IgD-negative memory B cell (primary cell): Measurements from ENCODE around the gene FBXL15. TPM values are rescaled to one million over a fixed set of nuclear protein-coding genes. Genes with fewer than 3 reads are reported as not detected.

Experiments
- H3K27ac Mint-ChIP-seq, 3 donors: one replicate each; pipeline ENCODE4 v1.8.0; 2020 to 2022; ENCODE audit warnings: mild to moderate bottlenecking in 3 of 3, mixed read lengths in 3 of 3, moderate library complexity in 1 of 3
- H3K27me3 Mint-ChIP-seq: one replicate; pipeline ENCODE4 v1.8.0; 2021; ENCODE audit warnings: mixed read lengths
- H3K36me3 Mint-ChIP-seq: one replicate; pipeline ENCODE4 v1.8.0; 2020; ENCODE audit warnings: mild to moderate bottlenecking, mixed read lengths
- H3K4me1 Mint-ChIP-seq, 3 donors: one replicate each; pipeline ENCODE4 v1.8.0; 2020 to 2022; ENCODE audit warnings: mixed read lengths in 3 of 3, mild to moderate bottlenecking in 1 of 3
- H3K4me3 Mint-ChIP-seq, 4 donors: one replicate each; pipeline ENCODE4 v1.8.0; 2020 to 2022; ENCODE audit warnings: mild to moderate bottlenecking in 4 of 4, mixed read lengths in 4 of 4, moderate library complexity in 3 of 4
- H3K9me3 Mint-ChIP-seq, 3 donors: one replicate each; pipeline ENCODE4 v1.8.0; 2020 to 2021; ENCODE audit warnings: mixed read lengths in 3 of 3, mild to moderate bottlenecking in 1 of 3
- polyA plus RNA-seq: library from polyadenylated mRNA; unstranded; fragments of 300-500 nt; fragmentation: Illumina TruSeq; gene quantifications from one replicate; pipeline ENCODE4 v1.2.3, GENCODE V29; 2021

FBXL15 gene
- polyA plus RNA-seq, 1 donor from 2014 or later, result 40.5 TPM

DNA sequence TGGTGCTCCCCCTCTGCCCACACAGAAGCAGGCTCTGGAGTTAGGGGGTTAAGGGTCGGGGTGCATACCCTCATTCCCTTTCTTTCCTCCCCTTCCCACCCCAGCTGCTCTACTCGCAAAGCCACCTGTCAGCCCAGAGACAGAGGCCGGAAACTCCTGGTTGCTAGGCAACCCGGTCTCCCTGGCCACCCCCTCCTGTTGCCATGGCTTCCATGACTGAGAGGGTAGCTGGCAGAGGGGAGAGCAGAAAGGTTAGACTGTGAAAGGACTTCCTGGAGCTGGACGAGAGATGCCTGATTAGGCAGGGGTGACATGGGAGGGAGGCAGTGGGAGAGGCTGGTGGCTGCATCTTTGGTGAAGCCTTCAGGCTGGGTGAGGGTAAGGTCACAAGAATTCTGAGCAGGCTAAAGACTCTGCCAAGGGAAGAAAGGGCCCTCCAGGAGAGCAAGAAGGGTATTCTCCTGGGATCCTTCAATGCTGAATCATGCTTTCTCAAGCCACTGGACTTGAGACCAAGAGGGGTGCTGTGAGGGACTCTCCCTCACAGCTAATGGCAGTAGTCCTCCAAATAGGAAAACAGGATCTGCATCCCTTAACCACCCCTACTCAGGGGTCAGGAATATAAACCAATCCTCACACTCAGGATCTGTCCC lies 7.5 kb upstream of the FBXL15 start:
- peak overlapping the region in 1 of 3 donors; percentile 72 for H3K27ac Mint-ChIP-seq
- peak overlapping the region in 1 of 4 donors; percentile 52 for H3K4me3 Mint-ChIP-seq
- no peaks in the 10 kb centered on the region for H3K9me3 Mint-ChIP-seq
- peaks cover 7 to 23% (median 18%) of the 10 kb centered on the region in 3 donors for H3K4me1 Mint-ChIP-seq
- H3K36me3 Mint-ChIP-seq, result peaks cover 5% of the 10 kb centered on the region
- peaks cover 50% of the 10 kb centered on the region for H3K27me3 Mint-ChIP-seq

DNA sequence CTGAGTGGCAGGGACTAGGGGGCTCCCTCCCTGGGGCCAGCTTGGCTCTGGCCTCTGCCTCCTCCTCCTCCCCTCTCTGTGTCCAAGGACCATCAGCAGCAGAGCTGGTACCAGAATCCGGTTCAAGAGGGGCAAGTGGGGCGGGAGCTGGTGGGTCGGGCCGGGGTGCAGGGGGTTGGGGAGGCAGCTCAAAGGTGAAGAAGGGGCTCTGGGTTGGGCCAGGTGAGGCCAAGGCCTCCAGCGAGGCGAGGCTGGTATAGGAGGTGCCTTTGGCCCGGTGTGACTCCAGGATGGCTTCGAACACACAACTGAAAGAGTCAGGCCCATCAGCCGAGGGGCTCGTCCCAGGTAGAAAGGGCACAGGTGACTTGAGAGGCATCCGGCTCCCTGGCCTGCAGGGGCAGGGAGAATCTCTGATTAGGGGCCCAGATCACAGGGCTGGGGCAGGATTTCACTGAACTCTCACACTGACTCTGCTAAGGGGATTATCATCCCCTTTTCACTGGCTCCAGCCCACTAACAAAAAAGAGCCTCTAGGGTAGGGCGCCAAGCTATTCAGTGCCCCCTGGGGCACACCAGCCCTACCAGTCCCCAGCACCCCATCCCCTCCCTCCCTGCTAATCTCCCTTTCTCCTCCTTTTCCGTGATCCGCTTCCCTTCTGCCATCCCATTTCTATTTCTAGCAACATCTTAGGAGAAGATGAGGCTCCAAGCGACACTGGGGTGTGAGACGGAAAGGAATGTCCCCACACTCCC lies 6.7 kb upstream of the FBXL15 start:
- Mint-ChIP-seq H3K27ac (peak overlapping the region in 1 of 3 donors; percentile 49), H3K9me3 (no peaks in the 10 kb centered on the region), H3K4me3 (peak overlapping the region in 1 of 4 donors; percentile 22), H3K36me3 (peaks cover 5% of the 10 kb centered on the region), H3K27me3 (peaks cover 50% of the 10 kb centered on the region), H3K4me1 (peaks cover 7 to 20% (median 14%) of the 10 kb centered on the region in 3 donors)

DNA sequence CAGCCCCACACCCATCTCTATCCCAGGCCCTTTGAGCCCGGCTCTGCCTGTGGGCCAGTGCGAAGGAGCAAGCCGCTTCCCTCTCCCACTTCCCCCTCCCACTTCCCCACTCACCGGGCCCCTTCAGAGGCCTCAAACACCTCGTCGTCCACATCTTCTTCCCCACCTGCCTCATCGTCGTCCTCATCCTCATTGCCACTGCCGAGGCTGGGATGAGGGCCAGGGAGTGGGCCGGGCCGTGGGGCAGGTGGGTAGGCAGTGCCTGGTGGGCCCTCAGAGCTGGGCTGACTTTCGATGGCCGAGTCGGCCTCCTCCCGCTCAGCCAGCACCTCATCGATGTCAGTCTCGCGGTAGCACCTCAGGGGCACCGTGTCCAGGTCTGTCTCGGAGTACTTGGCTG lies 5.9 kb upstream of the FBXL15 start:
- H3K4me1 Mint-ChIP-seq, result peaks cover 4 to 17% (median 13%) of the 10 kb centered on the region in 3 donors
- H3K27me3 Mint-ChIP-seq, result peaks cover 47% of the 10 kb centered on the region
- peaks cover 5% of the 10 kb centered on the region for H3K36me3 Mint-ChIP-seq
- no peak overlapping the region for H3K27ac Mint-ChIP-seq
- no peaks in the 10 kb centered on the region for H3K9me3 Mint-ChIP-seq
- peak overlapping the region in 1 of 4 donors; percentile 22 for H3K4me3 Mint-ChIP-seq

DNA sequence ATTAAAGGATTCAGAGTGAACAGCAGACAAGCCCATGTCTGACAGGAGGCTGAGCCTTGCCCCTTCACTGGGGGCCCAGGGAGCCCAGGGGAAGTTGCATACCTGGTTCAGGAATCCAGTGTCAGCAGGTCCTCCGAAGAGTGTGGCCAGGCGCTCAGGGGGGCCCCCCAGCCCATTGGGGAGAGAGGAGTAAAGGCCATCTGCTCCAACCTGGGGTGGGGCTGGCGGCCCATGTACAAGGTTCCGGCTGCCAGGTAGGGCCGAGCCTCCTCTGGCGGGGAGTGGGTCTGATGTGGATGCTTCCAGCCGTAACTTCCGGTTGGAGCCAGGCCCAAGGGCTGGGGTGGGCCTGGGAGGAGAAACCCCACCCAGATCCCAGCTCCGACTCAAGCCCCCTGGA lies 4.4 kb upstream of the FBXL15 start:
- peak overlapping the region in 1 of 4 donors; percentile 41 for H3K4me3 Mint-ChIP-seq
- peak overlapping the region in 1 of 3 donors; percentile 84 for H3K27ac Mint-ChIP-seq
- H3K27me3 Mint-ChIP-seq, result peaks cover 41% of the 10 kb centered on the region
- no peaks in the 10 kb centered on the region for H3K9me3 Mint-ChIP-seq
- H3K4me1 Mint-ChIP-seq, result peaks cover 10 to 18% (median 13%) of the 10 kb centered on the region in 3 donors
- H3K36me3 Mint-ChIP-seq, result peaks cover 2% of the 10 kb centered on the region

DNA sequence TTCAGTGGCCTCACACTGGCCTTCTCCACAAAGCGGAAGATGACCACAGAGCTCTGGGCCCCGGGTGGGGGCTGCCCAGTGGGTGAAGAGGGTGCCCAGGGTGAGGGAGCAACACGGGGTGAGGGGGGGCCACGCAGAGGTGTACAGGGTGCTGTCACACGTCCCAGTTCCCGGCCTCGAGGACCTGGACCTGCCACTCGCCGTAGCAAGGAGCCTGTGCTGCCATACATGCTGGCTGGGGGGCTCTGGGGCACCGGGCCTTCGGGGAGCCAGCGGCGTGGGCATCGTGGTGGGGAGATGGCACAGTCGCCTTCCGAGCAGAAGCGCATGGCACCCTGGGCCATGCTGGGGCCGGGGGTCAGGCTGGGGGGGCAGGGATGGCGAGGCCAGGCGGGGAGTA lies 3.9 kb upstream of the FBXL15 start:
- H3K4me1 Mint-ChIP-seq, result peaks cover 10 to 17% (median 12%) of the 10 kb centered on the region in 3 donors
- no peak overlapping the region for H3K27ac Mint-ChIP-seq
- H3K36me3 Mint-ChIP-seq, result peaks cover 2% of the 10 kb centered on the region
- peaks cover 38% of the 10 kb centered on the region for H3K27me3 Mint-ChIP-seq
- H3K4me3 Mint-ChIP-seq, result no peak overlapping the region
- no peaks in the 10 kb centered on the region for H3K9me3 Mint-ChIP-seq

DNA sequence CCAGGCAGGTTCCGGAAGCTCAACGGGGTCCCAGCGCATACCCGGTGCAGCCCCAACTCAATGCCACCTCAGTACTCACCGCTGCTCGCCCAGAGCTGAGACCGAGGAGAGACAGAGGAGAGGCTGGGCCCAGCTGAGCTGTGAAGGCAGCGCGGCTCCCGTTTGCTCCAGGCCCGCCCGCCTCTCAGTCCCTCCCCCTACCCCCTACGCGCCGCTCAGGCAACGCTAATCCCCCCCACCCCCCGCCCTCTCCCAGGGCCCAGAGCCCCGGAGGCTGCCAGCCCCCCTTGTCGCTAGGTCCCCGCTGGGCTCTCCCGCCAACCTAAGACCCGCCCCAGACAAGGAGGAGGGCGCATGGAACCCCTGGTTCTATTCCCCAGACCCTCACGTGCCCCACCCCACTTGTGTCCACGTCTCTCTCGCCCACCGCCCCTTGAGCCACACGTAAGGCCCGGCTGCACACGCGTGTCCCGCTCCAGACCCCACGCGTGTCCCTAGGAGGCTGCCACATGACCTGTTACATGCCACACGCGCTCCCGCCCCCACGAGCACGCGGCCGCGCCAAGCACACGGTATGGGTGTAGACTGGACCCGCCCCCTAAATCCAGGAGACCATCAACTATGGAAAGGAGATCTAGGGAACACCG lies 1.9 kb upstream of the FBXL15 start, which contains the start of gene PSD:
Gene PSD (minus strand): TSS at position 164 of the 647 bp plus-strand sequence. CDS start 1,747 bp downstream, outside the sequence.
- Mint-ChIP-seq H3K4me3 (peak within 1 kb of the TSS; percentile 48 to 99 (median 82)), H3K27me3 (peaks cover 27% of the 10 kb centered on the region), H3K9me3 (no peaks in the 10 kb centered on the region), H3K27ac (peak within 1 kb of the TSS in 2 of 3 donors; percentile 83 to 95), H3K4me1 (peaks cover 10 to 20% (median 12%) of the 10 kb centered on the region in 3 donors), H3K36me3 (peaks cover 2% of the 10 kb centered on the region)

DNA sequence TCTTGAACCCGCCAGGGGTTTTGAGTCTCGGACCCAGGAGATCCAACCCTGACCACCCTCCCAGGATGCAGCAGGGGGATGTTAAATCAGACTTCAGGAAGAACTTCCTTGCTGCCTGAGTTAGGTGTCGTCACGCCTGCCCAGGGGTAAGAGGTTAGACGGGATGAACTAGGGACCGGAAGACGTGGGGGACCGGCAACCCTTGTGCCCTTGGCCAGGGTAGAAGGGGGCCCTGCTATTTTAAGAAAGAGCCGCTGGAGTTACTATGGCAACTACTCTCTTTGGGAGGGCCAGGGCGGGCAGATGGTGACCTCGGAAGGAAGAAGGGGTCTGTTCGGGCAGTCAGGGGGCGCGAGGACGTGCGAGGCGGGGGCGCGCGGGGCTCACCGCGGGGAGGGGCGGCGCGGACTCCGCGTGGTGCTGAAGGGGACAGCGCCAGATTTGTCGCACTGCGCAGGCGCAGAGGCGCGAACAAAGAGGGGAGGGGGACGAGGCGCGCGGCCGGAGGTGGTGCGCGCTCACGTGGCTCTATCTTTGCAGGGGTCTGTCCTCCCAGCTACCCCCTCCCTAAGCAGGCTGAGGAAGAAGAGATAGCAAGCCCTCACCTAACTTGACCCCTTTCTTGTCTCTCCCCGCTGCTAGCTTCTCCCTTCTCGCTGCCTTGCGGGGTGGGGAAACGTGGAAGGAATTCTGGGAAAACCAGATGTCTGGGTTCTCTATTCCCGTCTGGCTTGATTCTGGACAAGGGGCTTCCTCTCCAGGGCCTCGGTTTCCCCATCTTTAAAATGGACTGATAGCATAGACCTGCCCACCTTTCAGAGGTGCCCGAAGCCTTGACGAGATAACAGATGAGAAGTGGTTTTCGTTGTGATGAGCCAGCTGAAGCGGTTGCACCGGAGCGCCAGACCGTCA lies 1.1 kb upstream of the FBXL15 start:
- Mint-ChIP-seq H3K27me3 (peaks cover 24% of the 10 kb centered on the region), H3K36me3 (peaks cover 2% of the 10 kb centered on the region), H3K4me3 (peak overlapping the region; percentile 68 to 99 (median 96)), H3K4me1 (peaks cover 10 to 20% (median 14%) of the 10 kb centered on the region in 3 donors), H3K9me3 (no peaks in the 10 kb centered on the region), H3K27ac (peak overlapping the region in 2 of 3 donors; percentile 83 to 95)

DNA sequence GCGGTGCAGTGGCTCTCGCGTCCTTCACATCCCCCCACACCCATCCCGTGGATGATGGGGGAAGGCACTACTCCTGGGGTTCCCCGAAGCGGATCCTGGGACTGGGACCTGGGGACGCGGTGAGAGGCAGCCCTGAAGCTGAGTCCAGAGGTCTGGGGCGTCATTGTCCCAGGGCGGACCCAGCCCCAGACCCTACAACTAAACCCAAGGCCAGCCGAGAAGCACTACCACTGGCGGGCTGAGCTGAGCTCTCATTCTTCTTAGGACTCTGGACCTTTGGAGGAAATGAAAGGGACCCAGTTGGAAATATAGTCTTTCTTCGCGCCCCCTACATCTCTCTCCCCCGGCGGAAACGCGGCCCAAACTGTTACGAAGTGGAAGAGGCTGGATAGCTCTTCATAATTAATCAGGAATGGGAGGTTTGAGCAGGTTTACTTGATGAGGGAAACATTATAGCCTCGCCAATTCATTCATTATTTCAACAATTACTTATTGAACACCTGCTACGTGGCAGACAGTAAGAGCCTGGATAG lies 389 bp upstream of the FBXL15 start:
- Mint-ChIP-seq H3K4me1 (peaks cover 10 to 20% (median 17%) of the 10 kb centered on the region in 3 donors), H3K27me3 (peaks cover 23% of the 10 kb centered on the region), H3K9me3 (no peaks in the 10 kb centered on the region), H3K36me3 (peaks cover 2% of the 10 kb centered on the region), H3K4me3 (peak overlapping the region; percentile 95 to 100 (median 98)), H3K27ac (peak overlapping the region; percentile 94 to 98 (median 95))

DNA sequence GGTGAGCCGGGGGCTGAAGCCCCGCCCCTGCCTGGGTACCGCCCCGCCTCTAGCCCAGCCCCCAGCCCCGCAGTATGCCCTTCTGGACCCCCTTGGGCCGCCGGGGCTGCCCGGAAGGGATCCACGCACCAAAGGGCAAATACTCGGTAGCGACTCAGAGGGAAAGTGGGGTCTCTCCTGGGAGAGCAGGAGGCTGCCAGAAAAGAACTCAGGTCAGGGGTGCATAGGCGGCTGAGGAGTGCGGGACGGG lies 796 bp downstream of the FBXL15 start:
- Mint-ChIP-seq H3K4me3 (peak overlapping the region; percentile 95 to 100 (median 98)), H3K27ac (peak overlapping the region; percentile 88 to 95 (median 94)), H3K27me3 (peaks cover 21% of the 10 kb centered on the region), H3K4me1 (peaks cover 15 to 20% (median 17%) of the 10 kb centered on the region in 3 donors), H3K9me3 (no peaks in the 10 kb centered on the region), H3K36me3 (no peaks in the 10 kb centered on the region)

DNA sequence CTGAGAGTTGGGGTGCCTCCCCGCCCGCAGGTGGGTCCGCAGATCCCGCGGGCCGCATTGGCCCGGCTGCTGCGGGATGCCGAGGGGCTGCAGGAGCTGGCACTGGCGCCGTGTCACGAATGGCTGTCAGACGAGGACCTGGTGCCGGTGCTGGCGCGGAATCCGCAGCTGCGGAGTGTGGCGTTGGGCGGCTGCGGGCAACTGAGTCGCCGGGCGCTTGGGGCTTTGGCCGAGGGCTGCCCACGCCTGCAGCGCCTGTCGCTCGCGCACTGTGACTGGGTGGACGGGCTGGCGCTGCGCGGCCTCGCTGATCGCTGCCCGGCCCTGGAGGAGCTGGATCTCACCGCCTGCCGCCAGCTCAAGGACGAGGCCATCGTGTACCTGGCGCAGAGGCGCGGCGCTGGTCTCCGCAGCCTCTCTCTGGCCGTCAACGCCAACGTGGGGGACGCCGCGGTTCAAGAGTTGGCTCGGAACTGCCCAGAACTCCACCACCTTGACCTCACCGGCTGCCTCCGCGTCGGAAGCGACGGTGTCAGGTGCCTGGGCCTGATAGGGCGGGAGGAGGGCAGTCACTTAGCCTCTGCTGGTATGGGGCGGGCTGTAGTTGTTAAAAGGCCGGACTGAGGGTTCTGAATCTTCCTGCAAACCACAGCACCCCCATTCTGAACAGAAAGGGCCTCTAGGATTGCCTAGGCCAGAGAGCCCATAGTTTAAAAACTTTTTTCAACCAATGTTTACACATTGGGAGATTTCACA lies 1.3 kb downstream of the FBXL15 start:
- no peaks in the 10 kb centered on the region for H3K36me3 Mint-ChIP-seq
- H3K4me3 Mint-ChIP-seq, result peak overlapping the region; percentile 95 to 100 (median 98)
- no peaks in the 10 kb centered on the region for H3K9me3 Mint-ChIP-seq
- peak overlapping the region; percentile 57 to 95 (median 88) for H3K27ac Mint-ChIP-seq
- H3K27me3 Mint-ChIP-seq, result peaks cover 20% of the 10 kb centered on the region
- peaks cover 15 to 20% (median 18%) of the 10 kb centered on the region in 3 donors for H3K4me1 Mint-ChIP-seq

DNA sequence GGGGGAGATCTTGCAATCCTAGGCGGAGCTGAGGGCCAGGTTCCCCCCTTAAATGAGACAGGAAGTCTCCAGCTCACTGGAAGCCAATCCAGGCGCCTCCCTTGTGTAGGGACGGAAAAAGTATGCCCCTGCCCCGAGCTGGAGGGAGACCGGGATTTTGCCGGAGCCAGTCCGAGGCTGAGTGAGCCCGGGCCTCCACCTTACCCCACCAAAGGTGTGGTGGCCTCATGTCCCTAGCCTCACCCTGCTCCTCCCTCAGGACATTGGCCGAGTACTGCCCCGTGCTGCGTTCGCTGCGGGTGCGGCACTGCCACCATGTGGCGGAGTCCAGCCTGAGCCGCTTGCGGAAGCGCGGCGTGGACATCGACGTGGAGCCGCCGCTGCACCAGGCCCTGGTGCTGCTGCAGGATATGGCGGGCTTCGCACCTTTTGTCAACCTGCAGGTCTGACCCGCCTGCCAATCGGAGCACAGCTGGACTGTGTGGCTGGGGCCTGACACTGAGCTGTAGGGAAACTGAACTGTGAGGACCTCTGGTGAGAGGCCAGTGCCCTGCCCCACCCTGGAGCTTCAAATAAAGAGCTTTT lies 2.0 kb downstream of the FBXL15 start:
- peaks cover 14% of the 10 kb centered on the region for H3K27me3 Mint-ChIP-seq
- peak overlapping the region; percentile 87 to 100 (median 96) for H3K4me3 Mint-ChIP-seq
- no peaks in the 10 kb centered on the region for H3K9me3 Mint-ChIP-seq
- H3K4me1 Mint-ChIP-seq, result peaks cover 15 to 22% (median 18%) of the 10 kb centered on the region in 3 donors
- peak overlapping the region; percentile 57 to 92 (median 88) for H3K27ac Mint-ChIP-seq
- H3K36me3 Mint-ChIP-seq, result no peaks in the 10 kb centered on the region

DNA sequence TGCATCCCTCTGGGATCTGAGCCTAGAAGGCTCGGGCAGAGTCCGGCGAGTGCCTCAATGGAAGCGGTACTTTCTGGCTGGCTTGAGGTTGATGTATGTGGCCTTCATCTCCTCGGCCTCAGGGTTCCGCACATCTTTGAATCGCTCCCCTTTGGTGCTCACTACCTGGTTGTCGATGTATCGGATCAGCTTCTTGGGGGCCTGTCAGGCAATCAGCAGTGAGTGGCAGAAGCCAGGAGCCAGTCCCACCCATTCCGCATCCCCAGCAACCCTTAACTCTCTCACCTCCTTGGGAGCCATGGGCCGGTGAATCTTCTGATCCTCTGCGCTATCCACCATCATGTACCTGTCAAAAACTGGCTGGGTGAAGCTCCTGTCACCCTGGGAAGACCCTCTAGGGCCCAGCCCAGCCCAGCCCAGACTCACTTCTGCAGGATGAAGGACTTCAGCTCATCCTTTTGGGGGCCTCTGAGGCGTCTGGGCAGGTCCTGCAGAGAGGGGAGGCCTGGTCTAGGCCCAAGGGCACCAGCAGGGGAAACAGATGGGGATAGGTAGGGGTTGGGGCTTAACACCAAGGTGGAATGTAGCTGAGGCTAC lies 2.8 kb downstream of the FBXL15 start:
- peaks cover 8% of the 10 kb centered on the region for H3K27me3 Mint-ChIP-seq
- H3K36me3 Mint-ChIP-seq, result no peaks in the 10 kb centered on the region
- H3K4me1 Mint-ChIP-seq, result peaks cover 13 to 21% (median 18%) of the 10 kb centered on the region in 3 donors
- peak overlapping the region; percentile 48 to 97 (median 80) for H3K4me3 Mint-ChIP-seq
- H3K9me3 Mint-ChIP-seq, result no peaks in the 10 kb centered on the region
- peak overlapping the region in 1 of 3 donors; percentile 72 for H3K27ac Mint-ChIP-seq

DNA sequence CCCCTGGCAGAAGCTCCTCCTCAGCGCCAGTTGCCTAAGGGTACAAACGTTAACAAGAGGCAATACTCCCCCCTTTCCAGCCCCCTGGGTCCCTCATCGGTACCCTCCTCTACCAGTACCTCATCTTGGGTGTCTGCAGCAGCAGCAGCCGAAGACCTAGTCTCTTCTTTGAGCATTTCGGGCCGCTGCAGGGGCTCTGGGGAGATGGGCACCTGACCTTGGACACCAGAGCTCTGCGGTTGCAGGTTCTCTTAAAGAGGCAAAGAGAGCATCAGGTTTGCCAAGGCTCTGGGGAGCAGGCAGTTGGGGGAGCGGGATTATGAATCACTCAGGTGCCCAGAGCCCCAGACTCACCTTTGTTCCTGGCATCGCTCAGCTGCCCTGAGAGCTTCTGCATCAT lies 3.5 kb downstream of the FBXL15 start:
- Mint-ChIP-seq H3K9me3 (no peaks in the 10 kb centered on the region), H3K4me3 (peak overlapping the region in 2 of 4 donors; percentile 57 to 68), H3K27me3 (peaks cover 5% of the 10 kb centered on the region), H3K36me3 (no peaks in the 10 kb centered on the region), H3K27ac (peak overlapping the region in 1 of 3 donors; percentile 27), H3K4me1 (peaks cover 13 to 20% (median 18%) of the 10 kb centered on the region in 3 donors)
